Natural killer cell (primary cell): ENCODE results near the gene MAML3. TPM values are rescaled to one million over a fixed set of nuclear protein-coding genes. Genes with fewer than 3 reads are reported as not detected.

ENCODE experiments used
- ATAC-seq, 3 donors: fragments of 150-1000 bp in 2 of 3; fragments of 200-7000 bp in 1 of 3; cut with Tn5 transposase; 1 replicate in 1 of 3; 2 replicates in 2 of 3; pipeline ENCODE4 v1.10.0; 2021; ENCODE audit warnings: mild to moderate bottlenecking in 2 of 3, moderate library complexity in 2 of 3
- DNase-seq, 2 donors: peaks; one replicate each; pipeline versions ENCODE4 v3.0.0 to v3.0.0-alpha.2; 2013 to 2021; ENCODE audit warnings: mixed read lengths in 1 of 2
- H3K27ac ChIP-seq: one replicate; pipeline ENCODE4 v1.5.1; 2013; ENCODE audit warnings: mild to moderate bottlenecking, low read length
- H3K27me3 ChIP-seq: one replicate; pipeline ENCODE4 v1.6.1; 2013; ENCODE audit warnings: low read length; ENCODE audit not compliant: control insufficient read depth, insufficient read depth
- H3K36me3 ChIP-seq: one replicate; pipeline ENCODE4 v1.6.1; 2013; ENCODE audit warnings: low read length; ENCODE audit not compliant: control insufficient read depth, insufficient read depth
- H3K4me1 ChIP-seq: one replicate; pipeline ENCODE4 v1.6.1; 2013; ENCODE audit warnings: low read length; ENCODE audit not compliant: control insufficient read depth, insufficient read depth
- H3K4me3 ChIP-seq: one replicate; pipeline ENCODE4 v1.5.1; 2013; ENCODE audit warnings: low read length
- H3K9me3 ChIP-seq: one replicate; pipeline ENCODE4 v1.6.1; 2013; ENCODE audit warnings: low read length; ENCODE audit not compliant: control insufficient read depth, insufficient read depth
- H3K27ac Mint-ChIP-seq, 2 donors: one replicate each; pipeline ENCODE4 v1.8.0; 2022; ENCODE audit warnings: mild to moderate bottlenecking in 2 of 2, mixed read lengths in 2 of 2, moderate library complexity in 1 of 2
- H3K27me3 Mint-ChIP-seq, 2 donors: one replicate each; pipeline ENCODE4 v1.8.0; 2022; ENCODE audit warnings: low read depth in 2 of 2, mixed read lengths in 2 of 2
- H3K36me3 Mint-ChIP-seq: one replicate; pipeline ENCODE4 v1.8.0; 2022; ENCODE audit warnings: mixed read lengths
- H3K4me1 Mint-ChIP-seq, 2 donors: one replicate each; pipeline ENCODE4 v1.8.0; 2022; ENCODE audit warnings: mixed read lengths in 2 of 2
- H3K4me3 Mint-ChIP-seq: one replicate; pipeline ENCODE4 v1.8.0; 2022; ENCODE audit warnings: mild to moderate bottlenecking, moderate library complexity, mixed read lengths
- H3K9me3 Mint-ChIP-seq, 2 donors: one replicate each; pipeline ENCODE4 v1.8.0; 2022; ENCODE audit warnings: mixed read lengths in 2 of 2
- CTCF ChIP-seq: fragments of 200-600 bp; IDR thresholded peaks from one replicate; pipeline ENCODE4 v1.8.0; 2022; ENCODE audit warnings: antibody characterized with exemption
- WGBS: methylation state at CpG from one replicate; pipeline ENCODE4 v1.1.7; 2013; ENCODE audit warnings: missing lambda C conversion rate; ENCODE audit not compliant: insufficient coverage; 5-methylcytosine and 5-hydroxymethylcytosine counted together
- intact Hi-C: fragments of 100-400 bp; cut with micrococcal nuclease; formaldehyde crosslinking; loops from one replicate; pipeline ENCODE4 v1.14.2; 2022
- total RNA-seq, 4 donors: library from RNA; stranded (reverse); fragments of 120-200 nt in 1 of 4; gene quantifications; one replicate each; pipeline versions ENCODE4 v1.2.3 to v1.2.4, GENCODE V29; 2013 to 2022

The MAML3 gene
- total RNA-seq, 3 donors from 2014 or later (not counting 1 experiment from before 2014, with no cell fraction given) = 1.7 to 5.6 (median 2.8) TPM

GRCh38 chr4:140003876-140004548, 150.0 kb downstream of the MAML3 start:
- Histone ChIP-seq H3K4me1 (no peaks in the 10 kb centered on the region), H3K9me3 (no peaks in the 10 kb centered on the region), H3K27me3 (no peaks in the 10 kb centered on the region), H3K4me3 (no peak overlapping the region), H3K36me3 (no peaks in the 10 kb centered on the region), H3K27ac (no peak overlapping the region)
- peaks cover 9 to 46% of the 10 kb centered on the region in 2 donors for H3K27me3 Mint-ChIP-seq
- 90% methylated on average over 5 of the region's 6 CpGs for WGBS
- intact Hi-C loops = no loop called here
- H3K27ac Mint-ChIP-seq = no peak overlapping the region
- no peaks in the 10 kb centered on the region for H3K36me3 Mint-ChIP-seq
- no peaks in the 10 kb centered on the region for H3K4me1 Mint-ChIP-seq
- no peaks in the 10 kb centered on the region for H3K9me3 Mint-ChIP-seq
- ATAC-seq (no peak), DNase-seq (no peak)
- no peak for TF ChIP-seq CTCF
- H3K4me3 Mint-ChIP-seq = no peak overlapping the region

GRCh38 chr4:140000232-140000631, 153.8 kb downstream of the MAML3 start:
- Mint-ChIP-seq H3K4me3 (no peak overlapping the region), H3K4me1 (no peaks in the 10 kb centered on the region), H3K36me3 (no peaks in the 10 kb centered on the region), H3K9me3 (no peaks in the 10 kb centered on the region), H3K27me3 (peaks cover 7 to 44% of the 10 kb centered on the region in 2 donors), H3K27ac (no peak overlapping the region)
- Histone ChIP-seq H3K27me3 (no peaks in the 10 kb centered on the region), H3K9me3 (no peaks in the 10 kb centered on the region), H3K4me3 (no peak overlapping the region), H3K36me3 (no peaks in the 10 kb centered on the region), H3K4me1 (no peaks in the 10 kb centered on the region), H3K27ac (no peak overlapping the region)
- intact Hi-C loops = no loop called here
- no peak for ATAC-seq
- 85% methylated on average over 1 of the region's 1 CpG for WGBS
- DNase-seq = no peak
- no peak for TF ChIP-seq CTCF

GRCh38 chr4:139988863-139989765, 164.9 kb downstream of the MAML3 start:
- no peak overlapping the region for H3K4me3 Mint-ChIP-seq
- H3K4me1 ChIP-seq = no peaks in the 10 kb centered on the region
- H3K9me3 Mint-ChIP-seq = no peaks in the 10 kb centered on the region
- no peaks in the 10 kb centered on the region for H3K9me3 ChIP-seq
- intact Hi-C loops = no loop called here
- H3K36me3 Mint-ChIP-seq = no peaks in the 10 kb centered on the region
- H3K27ac Mint-ChIP-seq = no peak overlapping the region
- no peak overlapping the region for H3K4me3 ChIP-seq
- H3K27ac ChIP-seq = no peak overlapping the region
- peaks cover 3 to 16% of the 10 kb centered on the region in 2 donors for H3K27me3 Mint-ChIP-seq
- ATAC-seq (no peak), DNase-seq (no peak)
- no peaks in the 10 kb centered on the region for H3K27me3 ChIP-seq
- 90% methylated on average over 17 of the region's 17 CpGs for WGBS
- H3K36me3 ChIP-seq = no peaks in the 10 kb centered on the region
- TF ChIP-seq CTCF = no peak
- peaks cover 0 to 5% of the 10 kb centered on the region in 2 donors for H3K4me1 Mint-ChIP-seq
